H1 (cell line): Measurements from ENCODE around the gene STAT4. TPM values are rescaled to one million over a fixed set of nuclear protein-coding genes. Genes with fewer than 3 reads are reported as not detected.

ENCODE experiments used
- CTCF ChIA-PET: fragments of 300-600 bp; sonication (Branson Sonifier 250); formaldehyde crosslinking; loops from one replicate; lab custom pipeline; 2021; ENCODE audit not compliant: partially characterized antibody; lab: Charles Lee
- POLR2A ChIA-PET: fragments of 300-600 bp; sonication (Branson Sonifier 250); formaldehyde crosslinking; loops from one replicate; lab custom pipeline; 2021; ENCODE audit warnings: inconsistent platforms; ENCODE audit not compliant: partially characterized antibody; lab: Charles Lee
- DNase-seq, 2 experiments: peaks; one replicate each; pipeline versions ENCODE4 v3.0.0 to v3.0.0-alpha.2; 2010 to 2022; ENCODE audit warnings: low spot score in 2 of 2, low read depth in 1 of 2, mixed read lengths in 1 of 2
- FAIRE-seq: peaks from 2 replicates; lab custom pipeline; 2011; peaks lifted over from hg19 to GRCh38; lab: Jason Lieb, UNC
- H2AFZ ChIP-seq: 2 replicates; pipeline ENCODE4 v1.8.1; 2012; ENCODE audit warnings: low read length, inconsistent platforms
- H2AK5ac ChIP-seq: 2 replicates; pipeline ENCODE4 v1.6.1; 2013; ENCODE audit warnings: low read depth, low read length
- H2BK120ac ChIP-seq: replicated peaks from 2 replicates; pipeline ENCODE3; 2013; ENCODE audit warnings: low read depth, low read length, inconsistent platforms
- H2BK12ac ChIP-seq: 2 replicates; pipeline ENCODE4 v1.6.1; 2013; ENCODE audit warnings: low read depth, low read length
- H2BK15ac ChIP-seq: 2 replicates; pipeline ENCODE4 v1.6.1; 2013; ENCODE audit warnings: low read length
- H2BK20ac ChIP-seq: 2 replicates; pipeline ENCODE4 v1.6.1; 2013; ENCODE audit warnings: low read length
- H2BK5ac ChIP-seq: 2 replicates; pipeline ENCODE4 v1.6.1; 2013; ENCODE audit warnings: low read depth, low read length
- H3K14ac ChIP-seq: 2 replicates; pipeline ENCODE4 v1.6.1; 2013; ENCODE audit warnings: inconsistent platforms; ENCODE audit not compliant: insufficient read length
- H3K18ac ChIP-seq: 2 replicates; pipeline ENCODE4 v1.6.1; 2013; ENCODE audit warnings: low read length; ENCODE audit errors: extremely low read depth
- H3K23ac ChIP-seq: 2 replicates; pipeline ENCODE4 v1.6.1; 2013; ENCODE audit warnings: inconsistent platforms; ENCODE audit not compliant: insufficient read length
- H3K23me2 ChIP-seq: 2 replicates; pipeline ENCODE4 v1.6.1; 2013; ENCODE audit warnings: low read depth, low read length
- H3K27ac ChIP-seq: 2 replicates; pipeline ENCODE4 v1.6.1; 2011; ENCODE audit warnings: low read depth, low read length, inconsistent platforms
- H3K27me3 ChIP-seq, 4 experiments: replicated peaks in 1 of 4; 1 replicate in 1 of 4; 2 replicates in 3 of 4; pipeline versions ENCODE4 v1.6.1 to v1.8.1; 2011 to 2013; ENCODE audit warnings: low read length in 3 of 4, mild to moderate bottlenecking in 3 of 4, inconsistent platforms in 2 of 4, mixed read lengths in 2 of 4, moderate library complexity in 1 of 4; ENCODE audit not compliant: control insufficient read depth in 3 of 4, insufficient read depth in 3 of 4; ENCODE audit errors: extremely low read depth in 1 of 4
- H3K36me3 ChIP-seq, 4 experiments: 2 replicates each; pipeline versions ENCODE4 v1.6.1 to v1.8.1; 2011 to 2013; ENCODE audit warnings: mild to moderate bottlenecking in 4 of 4, low read length in 3 of 4, moderate library complexity in 2 of 4, control low read depth in 1 of 4, inconsistent platforms in 1 of 4; ENCODE audit not compliant: insufficient read depth in 4 of 4, control insufficient read depth in 2 of 4
- H3K4ac ChIP-seq: replicated peaks from 2 replicates; pipeline ENCODE3; 2013; ENCODE audit warnings: low read length, low read depth, mixed read lengths, inconsistent platforms; ENCODE audit not compliant: insufficient read length
- H3K4me1 ChIP-seq, 4 experiments: replicated peaks in 1 of 4; 1 replicate in 1 of 4; 2 replicates in 3 of 4; pipeline versions ENCODE4 v1.6.1 to v1.8.1; 2011 to 2013; ENCODE audit warnings: low read length in 3 of 4, inconsistent platforms in 2 of 4, mixed read lengths in 1 of 4; ENCODE audit not compliant: insufficient read depth in 4 of 4, control insufficient read depth in 3 of 4
- H3K4me2 ChIP-seq, 2 experiments: 2 replicates each; pipeline versions ENCODE4 v1.6.1 to v1.8.1; 2011 to 2013; ENCODE audit warnings: low read depth in 2 of 2, low read length in 2 of 2, control low read depth in 1 of 2, inconsistent platforms in 1 of 2, mild to moderate bottlenecking in 1 of 2; ENCODE audit not compliant: insufficient read depth in 1 of 2
- H3K4me3 ChIP-seq, 4 experiments: fragments of 200-600, 300-600 bp in 1 of 4; sonication (generic), shearing (Covaris generic), sonication (Bioruptor Twin) in 1 of 4; 2 replicates each; pipeline versions ENCODE4 v1.5.1 to v1.8.1; 2011 to 2016; ENCODE audit warnings: low read length in 4 of 4, low read depth in 3 of 4, control low read depth in 2 of 4, inconsistent platforms in 2 of 4, mild to moderate bottlenecking in 2 of 4, mixed read lengths in 1 of 4, moderate library complexity in 1 of 4; ENCODE audit not compliant: insufficient read depth in 2 of 4; ENCODE audit errors: extremely low read depth in 1 of 4
- H3K56ac ChIP-seq: replicated peaks from 2 replicates; pipeline ENCODE3; 2013; ENCODE audit warnings: low read depth, mild to moderate bottlenecking, mixed read lengths, low read length, inconsistent platforms; ENCODE audit not compliant: insufficient read length
- H3K79me1 ChIP-seq: 2 replicates; pipeline ENCODE4 v1.6.1; 2013; ENCODE audit warnings: low read depth, low read length, control low read depth
- H3K79me2 ChIP-seq, 2 experiments: 2 replicates each; pipeline versions ENCODE4 v1.6.1 to v1.8.1; 2012 to 2013; ENCODE audit warnings: low read length in 2 of 2, mild to moderate bottlenecking in 2 of 2, inconsistent platforms in 1 of 2; ENCODE audit not compliant: insufficient read depth in 2 of 2, control insufficient read depth in 1 of 2
- H3K9ac ChIP-seq, 4 experiments: replicated peaks in 1 of 4; 1 replicate in 1 of 4; 2 replicates in 3 of 4; pipeline versions ENCODE4 v1.6.1 to v1.8.1; 2011 to 2013; ENCODE audit warnings: low read depth in 3 of 4, low read length in 3 of 4, control low read depth in 2 of 4, mild to moderate bottlenecking in 2 of 4, moderate library complexity in 2 of 4, inconsistent platforms in 1 of 4; ENCODE audit errors: extremely low read depth in 1 of 4
- H3K9me3 ChIP-seq, 2 experiments: 2 replicates each; pipeline versions ENCODE4 v1.6.1 to v1.8.1; 2012 to 2013; ENCODE audit warnings: mild to moderate bottlenecking in 2 of 2, moderate library complexity in 2 of 2, control low read depth in 1 of 2, inconsistent platforms in 1 of 2, low read depth in 1 of 2, low read length in 1 of 2, mixed read lengths in 1 of 2; ENCODE audit not compliant: insufficient read depth in 2 of 2
- H4K20me1 ChIP-seq, 2 experiments: replicated peaks in 1 of 2; 2 replicates each; pipeline versions ENCODE3 to v1.8.1; 2011 to 2013; ENCODE audit warnings: inconsistent platforms in 2 of 2, low read length in 2 of 2, mild to moderate bottlenecking in 1 of 2; ENCODE audit not compliant: insufficient read depth in 2 of 2, control insufficient read depth in 1 of 2
- H4K5ac ChIP-seq: 2 replicates; pipeline ENCODE4 v1.6.1; 2013; ENCODE audit warnings: low read length, low read depth, mixed read lengths, inconsistent platforms; ENCODE audit not compliant: insufficient read length
- H4K8ac ChIP-seq: 2 replicates; pipeline ENCODE4 v1.8.0; 2013; ENCODE audit warnings: mild to moderate bottlenecking, moderate library complexity, low read length, inconsistent platforms; ENCODE audit not compliant: insufficient read depth; ENCODE audit errors: extremely low read depth
- H4K91ac ChIP-seq: replicated peaks from 2 replicates; pipeline ENCODE3; 2013; ENCODE audit warnings: low read length, mixed read lengths, inconsistent platforms; ENCODE audit not compliant: insufficient read length
- CHD7 ChIP-seq: fragments of 300-600 bp; sonication (generic); IDR thresholded peaks from 2 replicates; pipeline ENCODE4 v1.7.1; 2012; ENCODE audit warnings: low read length, moderate library complexity, mild to moderate bottlenecking, inconsistent platforms; ENCODE audit not compliant: insufficient replicate concordance
- polyA plus RNA-seq, 7 experiments: library from polyadenylated mRNA; depleted of rRNA in 3 of 7; stranded (reverse) in 5 of 7; unstranded in 2 of 7; fragments of >200 nt in 5 of 7; fragments of 200-250 nt in 2 of 7; gene quantifications; 1 replicate in 5 of 7; 2 replicates in 1 of 7; 4 replicates in 1 of 7; pipeline versions ENCODE4 v1.2.1 to v1.2.3, GENCODE V29; 2011 to 2013; ENCODE audit warnings: missing spikeins in 2 of 7, mixed read lengths in 2 of 7
- total RNA-seq: library from RNA; stranded (reverse); fragmentation: NEBNext Ultra II Directional; extraction: Animal tissue kit (Norgen Biotek cat#: 25700); gene quantifications from 2 replicates; pipeline ENCODE4 v1.2.1, GENCODE V29; 2021

STAT4 gene
- total and polyA plus RNA-seq, 2 of the 8 experiments (the other 6 are each of a cell fraction or from before 2014, with no cell fraction given), result 0.36 to 0.63 TPM

GRCh38 chr2:191180713-191181112 is 29.9 kb upstream of the STAT4 start:
- CTCF ChIA-PET, result no interaction called here
- POLR2A ChIA-PET, result no interaction called here
- no peak for TF ChIP-seq CHD7

More at GRCh38 chr2:191180713-191181112, 29.9 kb upstream of the STAT4 start:
- H4K8ac ChIP-seq, result no peak overlapping the region; the same call in 1 of the 2 replicates
- no peak overlapping the region for H2BK5ac ChIP-seq
- H3K56ac ChIP-seq, result no peak overlapping the region
- H4K20me1 ChIP-seq, result no peaks in the 10 kb centered on the region
- H2AK5ac ChIP-seq, result no peak overlapping the region
- no peak for FAIRE-seq
- H3K9ac ChIP-seq, result no peak overlapping the region
- no peak overlapping the region for H3K4ac ChIP-seq
- no peak for DNase-seq
- H3K9me3 ChIP-seq, result no peaks in the 10 kb centered on the region
- no peak overlapping the region for H2BK20ac ChIP-seq
- H2BK120ac ChIP-seq, result no peak overlapping the region
- no peak overlapping the region for H3K27ac ChIP-seq
- H3K14ac ChIP-seq, result no peak overlapping the region
- no peaks in the 10 kb centered on the region for H3K4me1 ChIP-seq
- no peak overlapping the region for H2BK12ac ChIP-seq
- no peak overlapping the region for H2BK15ac ChIP-seq
- H3K27me3 ChIP-seq, result no peaks in the 10 kb centered on the region
- no peak overlapping the region for H4K91ac ChIP-seq
- no peak overlapping the region for H3K23ac ChIP-seq
- H3K4me2 ChIP-seq, result no peak overlapping the region
- no peaks in the 10 kb centered on the region for H3K36me3 ChIP-seq
- no peak overlapping the region for H3K4me3 ChIP-seq
- H2AFZ ChIP-seq, result no peak overlapping the region
- no peak overlapping the region for H3K18ac ChIP-seq
- no peaks in the 10 kb centered on the region for H3K79me1 ChIP-seq
- no peaks in the 10 kb centered on the region for H3K23me2 ChIP-seq
- H4K5ac ChIP-seq, result no peak overlapping the region
- no peaks in the 10 kb centered on the region for H3K79me2 ChIP-seq
